ENCODE results near the gene SOX5. TPM values are rescaled to one million over a fixed set of nuclear protein-coding genes. Genes with fewer than 3 reads are reported as not detected.

SOX5 gene
- total RNA-seq, 1 donor from 2014 or later = 0.51 TPM

DNA sequence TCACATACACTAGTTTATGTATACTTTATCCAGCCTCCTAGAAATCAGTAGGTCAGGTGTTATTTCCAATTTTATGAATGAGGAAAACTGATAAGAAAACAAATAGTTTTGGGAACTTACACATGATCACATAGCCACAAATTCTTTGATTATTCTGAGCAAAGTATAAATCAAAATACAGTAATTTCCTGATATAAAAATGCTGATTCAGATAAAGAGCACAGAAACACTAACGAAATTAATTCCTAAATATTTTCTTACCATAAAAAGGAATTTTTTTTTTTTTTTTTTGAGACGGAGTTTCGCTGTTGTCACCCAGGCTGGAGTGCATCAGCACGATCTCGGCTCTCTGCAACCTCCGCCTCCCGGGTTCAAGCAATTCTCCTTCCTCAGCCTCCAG is 275.4 kb downstream of the SOX5 start:
- DNase-seq = no peak

DNA sequence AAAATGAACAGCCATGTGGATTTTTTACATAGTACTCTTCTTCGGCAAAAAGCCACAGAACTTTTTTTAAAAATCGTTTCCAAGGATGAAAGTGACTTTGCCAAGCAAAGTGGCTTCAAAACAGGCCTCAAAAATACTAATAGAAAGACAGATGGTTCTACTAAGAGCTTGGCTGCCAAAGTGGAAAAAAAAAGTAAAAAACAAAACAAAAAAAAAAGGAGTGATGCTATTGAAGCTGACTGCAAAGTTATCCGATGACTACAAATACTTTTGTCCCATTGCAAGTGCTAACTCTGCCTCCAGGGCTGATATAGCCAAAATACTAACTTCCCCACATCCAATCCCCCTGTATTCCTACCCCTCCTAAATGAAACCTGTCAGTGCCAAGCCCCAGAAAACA is 277.6 kb downstream of the SOX5 start:
- no peak for DNase-seq

DNA sequence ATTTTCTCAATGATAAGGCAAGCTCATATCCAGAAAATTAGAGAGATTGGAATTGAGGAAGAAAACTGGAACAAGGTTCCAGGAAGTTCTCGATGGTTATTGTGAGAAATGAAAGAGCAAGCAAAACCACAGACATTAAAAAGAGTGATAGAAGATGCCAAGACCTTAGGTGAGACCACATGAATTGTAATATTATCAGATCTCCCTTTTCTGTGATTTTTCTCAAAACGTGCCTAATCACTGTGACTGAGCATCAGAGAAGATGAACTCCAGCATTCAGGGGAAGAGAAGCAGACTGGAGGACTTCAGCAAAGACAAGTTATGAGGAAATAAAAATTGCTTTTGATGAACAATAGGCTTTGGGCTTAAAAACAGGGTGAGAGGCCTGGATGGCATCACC is 278.8 kb downstream of the SOX5 start:
- DNase-seq = no peak

DNA sequence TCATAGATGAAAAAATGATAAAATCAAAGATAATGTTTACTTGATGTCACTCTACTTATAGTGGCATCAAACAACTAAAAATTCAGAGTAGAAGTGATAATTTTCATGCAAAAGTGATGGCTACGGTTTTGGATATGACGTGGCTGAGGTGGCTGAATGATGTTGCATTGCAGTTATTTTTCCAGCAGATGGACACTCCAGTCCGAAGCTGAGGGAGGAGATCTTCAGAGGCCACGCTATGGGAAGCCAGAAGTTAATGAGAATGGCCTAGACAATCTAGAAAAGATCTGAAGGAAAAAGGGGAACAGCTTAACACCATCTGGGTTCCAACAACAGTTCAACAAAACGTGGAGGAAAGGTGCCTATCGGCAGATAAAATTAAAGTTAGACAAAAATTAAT is 279.8 kb downstream of the SOX5 start:
- DNase-seq = no peak

DNA sequence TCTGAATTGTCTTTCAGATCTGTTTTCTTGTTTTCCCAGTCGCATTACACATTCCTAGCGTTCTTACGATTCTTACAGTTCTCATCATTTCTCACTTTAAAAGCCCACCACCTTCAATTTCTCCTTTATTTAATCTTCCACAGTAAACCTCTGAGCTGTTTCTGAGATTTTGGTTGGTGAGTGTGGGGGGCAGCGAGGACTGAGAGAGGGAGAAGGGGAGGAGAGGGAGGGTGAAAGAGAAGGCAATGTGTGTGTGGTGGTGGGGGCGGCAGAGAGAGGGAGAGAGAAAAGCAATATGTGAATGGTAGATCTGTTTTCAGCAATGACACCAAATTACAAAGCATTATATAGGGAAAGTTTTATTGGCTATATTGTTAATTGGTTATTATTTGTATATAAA is 282.6 kb downstream of the SOX5 start:
- DNase-seq = no peak

DNA sequence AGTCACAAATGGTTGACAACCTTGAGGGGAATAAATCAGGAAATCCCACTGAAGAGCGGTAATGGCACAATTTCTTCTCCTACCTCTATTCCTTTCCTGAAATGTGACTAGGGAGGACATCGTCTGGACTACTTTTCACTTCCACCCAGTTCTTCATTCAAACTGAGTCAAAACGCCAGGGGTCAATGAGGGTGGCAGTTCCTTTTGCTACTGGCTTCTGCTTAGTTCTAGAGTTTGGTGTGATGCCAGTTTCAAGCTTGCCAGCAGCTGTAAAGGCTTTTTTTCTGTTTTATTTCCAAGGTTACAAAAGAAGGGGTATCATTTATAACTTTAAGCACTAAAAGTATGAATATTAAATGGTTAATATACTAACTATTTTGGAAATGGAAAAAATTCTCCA is 286.5 kb downstream of the SOX5 start:
- no peak for DNase-seq

DNA sequence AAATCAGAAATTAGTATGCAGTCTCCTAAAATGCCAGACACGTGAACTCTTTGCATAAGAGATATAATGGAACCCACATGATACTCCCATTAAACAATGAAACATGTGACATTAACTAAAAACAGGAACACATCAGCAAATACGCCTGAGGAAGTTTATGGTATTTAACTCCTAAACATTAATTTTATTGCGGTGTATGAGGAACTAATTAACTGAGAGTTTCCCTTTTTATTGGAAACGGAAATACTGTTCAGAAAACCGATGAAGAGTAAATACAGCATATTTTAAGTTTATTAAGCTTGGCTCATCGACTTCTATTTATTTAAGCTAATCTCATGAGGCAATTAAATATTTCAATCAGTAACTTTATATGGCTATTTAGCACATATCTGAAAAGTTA is 290.3 kb downstream of the SOX5 start:
- DNase-seq = no peak

DNA sequence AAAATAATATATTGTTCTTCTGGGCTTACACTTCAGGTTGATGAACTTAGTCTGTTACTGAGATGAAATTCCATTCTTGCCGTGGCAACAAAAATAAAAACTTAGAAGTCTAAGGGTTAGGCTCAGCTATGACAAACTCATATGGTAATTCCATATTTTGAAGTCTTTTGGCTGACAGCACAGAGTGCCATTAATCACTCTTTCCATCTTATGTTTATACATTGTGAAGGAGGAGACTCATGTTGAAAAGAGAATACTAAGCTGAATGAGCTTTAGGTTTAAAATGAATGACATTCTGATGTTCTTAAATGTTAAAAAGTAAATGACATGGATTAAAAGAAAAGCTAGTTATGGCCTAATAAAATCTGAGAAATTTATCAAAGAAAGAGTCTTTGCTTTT is 291.9 kb downstream of the SOX5 start:
- no peak for DNase-seq

DNA sequence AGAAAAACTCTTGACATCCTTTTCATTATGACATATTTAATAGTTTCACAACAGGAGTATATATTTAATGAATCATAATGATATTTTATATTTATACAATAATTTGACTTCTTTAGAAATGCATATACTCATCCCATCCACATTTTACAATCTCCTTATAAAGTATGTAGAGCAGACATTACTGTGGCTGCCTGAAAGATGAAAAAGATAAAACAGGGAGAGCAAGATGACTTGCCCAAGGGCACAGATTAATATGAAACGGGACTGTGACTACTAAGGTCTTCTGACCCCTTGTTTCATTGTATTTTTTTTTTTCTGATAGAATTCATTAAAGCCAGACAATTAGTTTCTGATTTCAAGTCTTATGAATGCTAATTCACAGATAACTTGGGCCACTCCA is 293.6 kb downstream of the SOX5 start:
- DNase-seq = no peak

DNA sequence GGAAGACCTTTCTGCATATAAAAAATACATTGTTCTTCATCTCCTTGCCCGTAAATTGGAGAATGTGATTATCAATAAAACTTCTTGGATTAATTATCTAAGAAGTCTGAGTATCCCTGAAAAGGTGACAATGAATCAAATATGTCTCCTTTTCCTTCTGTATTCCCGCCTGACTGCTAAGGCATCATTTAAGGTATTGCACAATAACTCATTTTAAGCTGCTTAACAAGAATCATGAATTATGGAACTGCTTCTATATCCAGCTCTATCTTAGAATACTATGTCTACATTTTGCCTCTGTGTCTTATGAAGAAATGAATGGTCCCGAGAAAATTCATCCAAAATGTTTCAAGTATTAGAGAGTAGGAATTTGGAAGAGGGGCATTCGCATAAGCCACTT is 294.4 kb downstream of the SOX5 start:
- DNase-seq = no peak

DNA sequence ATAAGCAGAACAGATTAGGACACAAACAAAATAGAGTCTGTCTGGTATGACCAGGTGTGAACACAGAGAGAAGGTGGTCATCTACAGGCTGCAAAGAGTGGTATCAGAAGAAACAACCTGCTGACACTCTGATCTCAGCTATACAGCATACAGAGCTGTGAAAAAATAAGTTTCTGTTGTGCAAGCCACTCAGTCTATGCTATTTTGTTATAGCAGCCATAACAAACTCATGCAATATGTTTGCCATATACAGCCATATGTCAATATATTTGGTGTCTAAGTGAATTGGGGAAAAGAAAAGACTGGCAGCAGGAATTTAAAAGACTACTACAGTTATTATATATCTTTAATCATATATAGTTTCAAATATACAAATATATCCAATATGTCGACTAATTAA is 300.9 kb downstream of the SOX5 start:
- DNase-seq = no peak

DNA sequence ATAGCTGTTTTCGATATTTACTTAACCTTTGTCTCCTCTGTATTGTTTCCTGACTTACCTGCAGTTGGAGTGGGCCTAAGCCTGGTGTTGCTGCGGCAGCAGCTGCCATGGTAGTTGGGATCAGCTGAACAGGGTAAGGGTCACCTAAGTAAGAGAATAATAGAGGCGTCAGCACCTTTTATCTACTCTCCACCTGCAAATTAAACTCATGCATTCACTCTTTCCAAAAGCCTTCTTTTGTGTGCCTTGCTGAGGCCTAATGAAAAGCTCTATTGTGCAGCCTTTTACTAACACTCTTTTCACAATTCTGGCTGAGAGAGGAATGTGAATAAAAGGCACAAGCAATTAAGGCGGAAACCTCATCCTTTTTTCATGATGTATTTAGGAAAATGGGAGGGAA is 308.7 kb downstream of the SOX5 start:
- no peak for DNase-seq

DNA sequence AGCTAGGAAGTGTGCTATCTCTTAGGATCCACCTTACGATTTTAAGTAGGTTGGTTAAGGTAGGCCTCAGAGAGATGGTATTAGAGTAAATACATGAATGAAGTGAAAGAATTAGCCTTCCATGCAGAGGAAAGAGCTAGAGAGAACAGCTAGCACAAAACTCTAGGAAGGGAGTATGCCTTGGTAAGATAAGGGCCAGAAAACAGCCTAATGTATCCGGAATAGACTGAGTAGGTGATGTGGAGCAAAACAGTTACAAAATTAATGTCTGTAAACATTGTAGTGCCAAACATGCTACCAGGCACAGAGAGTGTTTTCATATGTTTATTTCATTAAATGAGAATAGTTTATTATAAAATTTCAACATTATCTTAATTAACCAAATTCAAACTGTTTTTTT is 315.1 kb downstream of the SOX5 start:
- no peak for DNase-seq

DNA sequence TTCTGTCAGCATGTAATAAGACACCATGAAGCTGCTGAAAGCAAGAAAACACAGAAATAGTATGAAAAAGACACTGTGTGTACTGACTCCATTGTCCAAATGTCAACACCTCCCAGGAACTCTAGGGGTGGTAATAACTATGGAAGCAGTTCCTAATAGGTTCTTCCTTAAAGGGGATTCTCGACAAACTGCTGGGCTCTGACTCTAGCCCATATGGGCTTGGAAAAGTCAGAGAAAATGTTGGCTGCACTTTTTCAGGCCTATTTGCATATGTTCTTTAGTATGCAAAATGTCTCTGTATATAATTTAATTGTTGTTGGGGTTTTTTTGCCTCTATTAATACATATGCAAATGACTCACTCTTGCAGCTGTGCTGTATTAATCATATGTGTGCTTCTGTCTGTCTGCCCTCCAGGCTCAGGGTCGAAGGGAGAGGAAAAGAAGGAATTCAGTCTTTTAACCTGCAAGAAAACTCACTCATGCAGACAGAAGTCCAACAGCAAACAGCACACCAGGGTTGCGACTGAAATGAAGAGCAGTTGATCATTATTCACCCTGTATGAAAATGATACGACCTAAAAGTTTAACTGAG is 317.6 kb downstream of the SOX5 start:
- DNase-seq = no peak

DNA sequence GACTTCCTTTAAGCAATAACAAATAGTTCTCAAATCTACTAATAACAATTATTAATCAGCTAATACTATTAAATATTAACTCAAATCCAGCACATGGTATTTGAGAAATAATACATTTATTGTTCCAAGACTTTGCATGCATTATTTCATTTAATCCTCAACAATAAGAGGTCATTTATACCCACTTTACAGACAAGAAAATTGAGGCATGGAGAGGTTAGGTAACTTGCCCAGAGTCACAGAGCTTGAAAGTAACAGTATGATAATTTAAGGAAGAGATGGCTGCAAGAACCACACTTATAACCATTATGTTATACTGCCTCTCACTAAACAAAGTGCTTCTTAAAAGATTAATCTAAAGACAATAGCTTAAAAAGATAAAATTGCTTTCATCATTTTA is 318.9 kb downstream of the SOX5 start:
- no peak for DNase-seq

DNA sequence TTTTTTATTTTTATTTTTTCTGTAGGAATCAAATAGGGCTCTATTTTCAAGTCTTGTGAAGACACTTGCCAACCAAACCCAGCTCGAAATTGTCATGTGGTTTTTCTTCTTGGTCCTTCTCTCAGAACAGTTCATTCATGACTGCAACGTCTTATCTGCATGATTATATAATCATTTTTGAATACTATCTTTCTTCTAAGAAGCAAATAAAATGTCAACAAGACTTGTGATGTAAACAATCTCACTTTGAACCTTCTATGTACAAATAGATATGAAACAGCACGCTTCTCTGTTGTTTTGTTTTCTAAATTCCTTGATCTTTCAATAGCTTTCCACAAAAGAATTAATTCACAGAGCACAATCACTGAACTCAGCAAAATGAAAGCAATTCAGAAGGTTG is 320.7 kb downstream of the SOX5 start:
- no peak for DNase-seq

DNA sequence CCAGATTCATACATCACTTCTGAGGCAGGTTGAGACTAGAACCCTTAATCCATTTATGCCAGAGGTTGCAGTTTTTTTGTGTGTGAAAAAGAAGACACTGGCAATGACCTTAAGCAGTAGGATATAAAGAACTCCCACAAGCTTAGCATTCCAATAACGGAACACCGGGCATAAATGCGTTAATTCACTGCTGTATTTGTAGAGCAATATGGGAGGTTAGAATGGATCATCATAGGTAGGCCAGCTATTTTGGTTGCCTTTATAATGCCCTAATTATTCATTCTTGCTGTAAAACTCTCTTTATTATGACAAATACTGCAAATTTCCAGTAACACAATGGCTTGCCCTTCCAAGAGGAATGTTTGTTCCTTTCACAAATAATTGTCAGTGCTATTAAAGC is 322.7 kb downstream of the SOX5 start:
- no peak for DNase-seq

DNA sequence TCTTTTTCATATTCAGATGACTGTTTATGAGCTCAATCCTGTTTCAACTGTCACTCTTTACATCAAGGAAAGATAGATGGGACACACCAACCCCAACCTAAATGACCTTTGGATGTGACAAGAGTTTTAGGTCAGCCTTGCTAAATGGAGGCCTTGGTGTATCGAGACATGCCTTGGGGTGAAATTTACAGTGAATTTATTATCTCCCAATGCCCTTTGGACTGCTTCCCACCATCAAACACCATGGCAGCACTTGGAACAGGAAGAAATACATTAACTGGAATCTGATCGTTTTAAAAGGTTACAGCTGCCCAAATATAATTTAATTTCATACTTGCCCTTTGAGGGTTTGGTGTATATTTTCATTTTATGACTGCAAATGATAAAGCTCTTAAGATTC is 327.6 kb downstream of the SOX5 start:
- no peak for DNase-seq

DNA sequence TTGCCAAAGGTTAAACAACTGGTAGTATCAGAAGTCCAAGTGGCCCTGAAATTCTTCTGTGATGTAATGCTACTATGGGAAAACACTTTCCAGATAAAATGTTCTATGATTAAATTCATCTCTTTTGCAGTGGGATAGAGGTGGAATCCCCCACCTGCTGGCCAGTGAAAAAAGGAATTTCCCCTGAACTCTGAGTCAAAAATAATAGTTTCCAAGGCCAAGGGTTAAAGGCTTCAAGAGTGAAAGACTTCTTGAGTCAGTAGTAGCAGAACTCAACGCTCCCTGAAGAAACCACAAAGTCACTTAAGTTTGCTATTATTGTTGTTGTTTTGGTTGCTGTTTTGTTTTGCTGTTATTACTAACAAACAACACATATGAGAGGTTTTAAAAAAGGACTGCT is 330.8 kb downstream of the SOX5 start:
- DNase-seq = no peak

DNA sequence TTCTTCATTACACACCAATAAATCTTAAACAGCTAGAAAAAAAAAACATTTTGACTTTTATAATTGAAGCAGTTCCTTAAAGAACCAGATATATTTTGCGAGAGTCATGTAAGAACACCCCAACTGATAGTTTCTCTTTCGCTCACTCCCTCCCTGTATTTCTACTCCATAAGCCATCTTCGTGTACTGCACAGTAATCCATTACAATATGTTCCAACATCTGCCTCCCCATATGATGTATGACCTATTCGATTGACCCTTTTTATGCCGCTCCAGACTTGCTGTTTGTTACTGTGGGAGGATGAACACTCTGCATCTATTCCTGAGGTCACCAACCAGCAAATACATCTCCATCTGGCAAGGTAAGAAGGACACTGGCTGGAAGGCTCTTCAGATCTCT is 331.7 kb downstream of the SOX5 start:
- no peak for DNase-seq

DNA sequence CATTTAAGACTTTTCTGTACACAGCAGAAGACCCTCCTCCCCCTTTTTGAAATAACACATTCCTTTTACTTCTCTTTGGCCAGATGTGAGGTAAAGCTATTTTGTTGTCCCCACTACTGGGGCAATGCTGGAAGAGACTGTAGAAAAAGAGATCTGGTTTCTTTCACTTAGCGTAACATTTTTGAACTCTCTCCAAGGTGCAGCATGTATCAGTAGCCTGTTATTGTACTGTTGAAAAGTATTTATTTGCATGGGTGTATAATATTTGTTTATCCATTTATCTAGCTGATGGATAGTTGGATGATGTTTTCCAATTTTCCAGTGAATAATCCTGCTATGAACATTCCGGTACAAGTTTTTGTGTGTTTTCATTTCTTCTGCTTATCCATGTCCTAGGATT is 335.2 kb downstream of the SOX5 start:
- DNase-seq = no peak

DNA sequence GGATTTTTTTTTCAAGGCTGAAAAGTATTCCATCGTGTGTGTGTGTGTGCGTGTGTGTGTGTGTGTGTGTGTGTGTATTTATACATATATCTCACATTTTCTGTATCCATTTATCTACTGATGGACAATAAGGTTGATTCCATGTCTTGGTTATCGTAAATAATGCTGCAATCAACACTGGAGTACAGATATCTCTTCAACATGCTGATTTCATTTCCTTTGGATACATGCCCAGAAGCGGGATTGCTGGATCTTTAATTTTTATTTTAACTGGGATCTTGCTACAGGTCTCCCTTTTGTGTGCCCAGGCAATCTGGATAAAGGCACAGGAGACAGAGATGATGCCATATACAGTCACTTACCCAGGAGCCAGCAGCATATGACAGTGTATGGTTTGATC is 338.1 kb downstream of the SOX5 start:
- DNase-seq = no peak

DNA sequence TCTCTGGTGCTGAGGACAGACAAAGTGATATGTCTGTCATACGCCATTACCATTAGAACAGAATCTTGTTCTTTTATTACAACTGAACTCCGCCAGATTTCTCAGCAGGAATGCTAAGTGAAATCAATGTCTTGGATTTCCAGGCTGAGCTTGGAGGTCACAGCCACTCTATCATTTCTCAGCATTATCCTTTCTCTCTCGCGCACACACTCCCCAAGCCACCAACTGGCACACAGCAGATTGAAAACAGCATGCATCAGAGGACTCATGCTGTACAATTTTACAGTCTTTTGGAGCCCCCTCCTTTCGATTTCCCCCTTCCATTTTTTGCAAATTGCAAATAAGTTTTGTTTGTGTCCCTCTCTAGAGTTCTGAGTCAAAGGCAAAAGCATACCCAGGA is 348.6 kb downstream of the SOX5 start:
- DNase-seq = no peak

DNA sequence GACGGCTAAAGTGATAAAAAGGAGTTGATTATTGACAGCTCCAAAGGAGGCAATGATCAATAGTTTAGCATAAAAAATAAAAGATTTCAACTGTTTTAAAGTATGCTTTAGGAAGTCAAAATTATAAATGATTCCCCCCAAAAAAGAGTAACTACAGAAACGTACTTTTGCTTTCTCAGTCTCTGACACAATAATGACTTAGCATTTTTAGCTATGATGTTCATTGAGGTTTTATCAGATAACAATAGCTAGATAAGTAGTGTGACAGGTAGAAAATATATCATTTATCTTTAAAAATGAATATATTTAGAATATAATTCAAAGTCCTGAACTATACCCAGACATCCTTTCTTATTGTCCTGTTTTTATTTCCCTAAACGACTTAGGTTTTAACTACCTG is 352.9 kb downstream of the SOX5 start:
- DNase-seq = no peak

DNA sequence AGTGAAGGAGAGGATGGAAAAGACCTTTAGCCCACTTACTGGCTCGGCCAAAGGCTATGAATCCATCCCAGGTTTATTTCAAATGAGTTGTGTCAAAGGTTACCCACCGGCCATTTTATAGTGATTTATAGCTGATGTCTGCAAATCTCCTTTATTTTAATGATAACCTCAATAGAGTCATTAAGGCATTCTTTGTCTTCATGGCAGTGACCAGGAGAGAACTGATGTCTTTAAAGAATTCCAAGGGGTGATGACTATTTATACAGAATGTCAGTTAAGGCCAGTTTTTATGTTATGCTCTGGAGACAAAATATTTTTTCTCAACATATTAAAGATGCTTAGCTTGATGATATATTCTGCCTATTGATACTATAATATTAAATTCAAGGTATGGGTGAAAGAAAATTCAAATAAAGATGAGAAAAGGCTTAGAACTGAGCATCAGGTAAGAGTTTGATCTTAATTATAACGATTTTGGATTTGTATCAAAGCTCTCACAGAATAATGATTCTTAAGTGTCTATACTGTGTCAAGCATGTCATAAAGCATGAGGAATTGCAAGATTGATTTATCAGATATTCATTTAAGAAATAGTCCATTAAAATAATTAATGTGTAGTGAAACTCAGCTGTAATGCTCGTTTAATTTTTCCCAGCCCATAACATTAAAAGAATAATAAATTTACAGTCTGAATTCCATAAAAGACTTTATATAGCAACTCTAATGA is 361.5 kb downstream of the SOX5 start:
- DNase-seq = no peak
